Breast epithelium (tissue), 4 donors: ENCODE data around the gene ZNF580. TPM values are rescaled to one million over a fixed set of nuclear protein-coding genes. Genes with fewer than 3 reads are reported as not detected.

Experiments
- DNase-seq, 2 donors: peaks; one replicate each; pipeline ENCODE4 v3.0.0-alpha.2; 2019; ENCODE audit warnings: low spot score in 2 of 2
- H3K27ac ChIP-seq, 2 donors: fragments of 200-600 bp; sonication (generic) in 1 of 2; one replicate each; pipeline ENCODE4 v1.5.1; 2016 to 2019; ENCODE audit warnings: mild to moderate bottlenecking in 1 of 2
- H3K27me3 ChIP-seq, 2 donors: fragments of 200-600 bp; sonication (generic) in 1 of 2; one replicate each; pipeline versions ENCODE4 v1.5.1 to v1.6.0; 2017 to 2019; ENCODE audit warnings: control low read depth in 1 of 2, mild to moderate bottlenecking in 1 of 2
- H3K36me3 ChIP-seq: fragments of 200-600 bp; one replicate; pipeline ENCODE4 v1.5.1; 2019
- H3K4me1 ChIP-seq, 2 donors: fragments of 200-600 bp; sonication (generic); one replicate each; pipeline ENCODE4 v1.5.1; 2016 to 2019; ENCODE audit warnings: control low read depth in 1 of 2
- H3K4me3 ChIP-seq, 3 donors: fragments of 200-600 bp; sonication (generic); 1 replicate in 2 of 3; 2 replicates in 1 of 3; pipeline ENCODE4 v1.5.1; 2016 to 2019; ENCODE audit warnings: mild to moderate bottlenecking in 3 of 3, moderate library complexity in 2 of 3
- H3K9me3 ChIP-seq, 2 donors: fragments of 200-600 bp; sonication (generic) in 1 of 2; one replicate each; pipeline ENCODE4 v1.5.1; 2016 to 2019; ENCODE audit warnings: control low read depth in 1 of 2
- POLR2A ChIP-seq: fragments of 450-650 bp; IDR thresholded peaks from one replicate; pipeline ENCODE4 v1.6.1; 2016; ENCODE audit warnings: antibody characterized with exemption, mild to moderate bottlenecking, moderate library complexity
- POLR2AphosphoS5 ChIP-seq, 3 donors: sonication (generic); formaldehyde crosslinking; IDR thresholded peaks; one replicate each; pipeline ENCODE4 v1.6.1; 2017; ENCODE audit warnings: antibody characterized with exemption in 3 of 3
- intact Hi-C: fragments of 100-400 bp; cut with DNase I; formaldehyde crosslinking; loops from one replicate; pipeline ENCODE4 v1.15.1; 2023; ENCODE audit warnings: low total_unique reads
- total RNA-seq, 3 donors: library from RNA; depleted of rRNA; stranded (reverse); fragments of >200 nt; gene quantifications; one replicate each; pipeline ENCODE4 v1.1.0, GENCODE V29; 2016
- TF ChIP-seq, protein P1 (sequence below), 3 donors: fragments of 450-650 bp; IDR thresholded peaks; one replicate each; pipeline ENCODE4 v1.5.1; 2016 to 2017; ENCODE audit warnings: antibody characterized with exemption in 3 of 3, mild to moderate bottlenecking in 3 of 3, moderate library complexity in 3 of 3

The ZNF580 gene
- total RNA-seq, 3 donors from 2014 or later, result 21.0 to 24.3 (median 22.4) TPM

DNA sequence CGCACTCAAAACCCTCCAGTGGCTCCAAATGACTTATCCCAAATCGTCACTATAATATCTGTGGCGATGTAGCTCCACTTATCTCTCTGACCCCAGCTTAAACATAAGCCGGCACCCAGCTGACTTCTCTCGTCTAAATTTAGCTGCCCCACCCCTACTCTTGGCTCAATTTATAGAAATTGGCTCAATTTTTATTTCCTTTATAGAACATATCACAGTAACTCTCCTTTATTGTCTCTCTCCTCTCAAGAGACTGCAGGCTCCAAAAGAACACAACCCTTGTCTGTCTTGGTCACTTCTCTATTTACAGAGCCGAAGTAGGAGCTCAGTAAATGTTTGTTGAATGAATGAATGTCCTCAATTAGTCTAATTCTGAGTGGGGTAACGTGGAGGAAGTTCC is 17.2 kb upstream of the ZNF580 start:
- no peaks in the 10 kb centered on the region for H3K27me3 ChIP-seq
- H3K4me1 ChIP-seq, result no peaks in the 10 kb centered on the region
- H3K27ac ChIP-seq, result peak overlapping the region; percentile 97 to 99
- no peak for TF ChIP-seq POLR2A
- TF ChIP-seq POLR2AphosphoS5 (IDR thresholded peaks at IDR 0.05), result no peak
- TF ChIP-seq, protein P1, sequence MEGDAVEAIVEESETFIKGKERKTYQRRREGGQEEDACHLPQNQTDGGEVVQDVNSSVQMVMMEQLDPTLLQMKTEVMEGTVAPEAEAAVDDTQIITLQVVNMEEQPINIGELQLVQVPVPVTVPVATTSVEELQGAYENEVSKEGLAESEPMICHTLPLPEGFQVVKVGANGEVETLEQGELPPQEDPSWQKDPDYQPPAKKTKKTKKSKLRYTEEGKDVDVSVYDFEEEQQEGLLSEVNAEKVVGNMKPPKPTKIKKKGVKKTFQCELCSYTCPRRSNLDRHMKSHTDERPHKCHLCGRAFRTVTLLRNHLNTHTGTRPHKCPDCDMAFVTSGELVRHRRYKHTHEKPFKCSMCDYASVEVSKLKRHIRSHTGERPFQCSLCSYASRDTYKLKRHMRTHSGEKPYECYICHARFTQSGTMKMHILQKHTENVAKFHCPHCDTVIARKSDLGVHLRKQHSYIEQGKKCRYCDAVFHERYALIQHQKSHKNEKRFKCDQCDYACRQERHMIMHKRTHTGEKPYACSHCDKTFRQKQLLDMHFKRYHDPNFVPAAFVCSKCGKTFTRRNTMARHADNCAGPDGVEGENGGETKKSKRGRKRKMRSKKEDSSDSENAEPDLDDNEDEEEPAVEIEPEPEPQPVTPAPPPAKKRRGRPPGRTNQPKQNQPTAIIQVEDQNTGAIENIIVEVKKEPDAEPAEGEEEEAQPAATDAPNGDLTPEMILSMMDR (IDR thresholded peaks at IDR 0.05), result no peak
- no peaks in the 10 kb centered on the region for H3K9me3 ChIP-seq
- no peaks in the 10 kb centered on the region for H3K36me3 ChIP-seq
- intact Hi-C loops, result no loop called here
- no peak for DNase-seq
- peak overlapping the region; percentile 58 to 74 (median 66) for H3K4me3 ChIP-seq

DNA sequence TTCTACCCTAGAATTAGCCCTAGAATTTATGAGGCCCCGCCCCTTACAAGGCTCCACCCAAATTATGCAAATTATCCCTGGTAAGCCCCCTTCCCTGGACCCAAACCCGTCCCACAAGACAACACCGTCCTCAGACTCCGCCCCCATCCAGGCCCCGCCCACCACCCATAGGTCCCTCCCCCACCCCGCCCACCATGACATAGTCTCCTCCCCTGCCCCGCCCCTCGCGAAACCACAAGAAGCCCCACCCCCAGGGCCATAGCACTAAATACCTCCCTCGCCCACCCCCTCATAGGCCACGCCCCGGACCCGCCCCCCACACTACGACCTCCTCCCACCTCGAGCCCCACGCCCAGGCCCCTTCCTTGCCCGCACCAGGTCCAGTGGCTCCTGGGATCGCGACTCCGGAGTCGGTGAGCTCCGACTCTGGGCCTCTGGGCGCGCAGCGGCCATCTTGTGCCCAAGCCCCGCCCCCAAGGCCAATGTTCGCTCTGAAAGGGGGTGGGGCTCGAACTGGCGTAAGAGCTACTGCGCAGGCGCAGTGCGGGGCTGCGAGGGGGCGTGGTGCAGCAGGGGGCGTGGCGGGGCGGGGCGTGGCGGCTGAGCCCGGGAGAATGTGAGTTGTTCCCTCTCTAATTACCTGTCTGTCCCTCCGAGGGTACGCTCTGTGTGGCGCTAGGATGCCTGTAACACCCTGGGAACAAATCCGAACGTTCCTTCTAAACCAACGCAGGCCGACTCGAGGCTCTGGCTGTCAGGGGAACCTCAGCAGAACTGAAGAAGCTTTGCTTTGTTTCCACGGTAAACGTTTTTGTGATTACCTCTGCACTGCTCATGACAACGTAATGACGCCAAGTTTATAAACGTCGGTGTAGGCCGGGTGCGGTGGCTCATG is 16.4 kb upstream of the ZNF580 start, which contains the start of gene ZNF784:
Gene ZNF784, minus strand, starts transcription at position 458 of the 895 bp plus-strand sequence. Its CDS starts 5 bp downstream, at position 453.
- peak within 1 kb of the TSS; percentile 58 to 74 (median 66) for H3K4me3 ChIP-seq
- no peaks in the 10 kb centered on the region for H3K9me3 ChIP-seq
- DNase-seq, result peak; percentile 90 to 96
- peak within 1 kb of the TSS; percentile 97 to 99 for H3K27ac ChIP-seq
- H3K4me1 ChIP-seq, result no peaks in the 10 kb centered on the region
- peak; percentile 66 for TF ChIP-seq POLR2A
- peak; percentile 41 to 83 (median 82) for TF ChIP-seq POLR2AphosphoS5 (IDR thresholded peaks at IDR 0.05)
- TF ChIP-seq, protein P1 (IDR thresholded peaks at IDR 0.05), result no peak
- intact Hi-C loops, result no loop called here
- no peaks in the 10 kb centered on the region for H3K27me3 ChIP-seq
- H3K36me3 ChIP-seq, result no peaks in the 10 kb centered on the region

DNA sequence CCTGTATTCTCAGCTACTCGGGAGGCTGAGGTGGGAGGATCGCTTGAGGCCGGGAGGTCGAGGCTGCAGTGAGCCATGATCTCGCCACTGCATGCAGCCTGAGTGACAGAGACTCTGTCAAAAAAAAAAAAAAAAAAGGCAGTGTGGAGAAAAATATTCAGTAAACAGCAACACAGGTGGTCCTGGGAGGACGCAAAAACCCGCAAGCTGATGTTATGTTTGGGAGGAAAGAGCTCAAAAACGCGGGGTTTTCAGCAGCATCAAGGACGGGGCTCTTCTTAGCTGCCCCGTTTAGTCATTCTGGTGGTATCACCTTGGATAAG is 15.8 kb upstream of the ZNF580 start:
- peak overlapping the region; percentile 58 to 74 (median 66) for H3K4me3 ChIP-seq
- no peaks in the 10 kb centered on the region for H3K4me1 ChIP-seq
- intact Hi-C loops, result no loop called here
- no peak for DNase-seq
- no peaks in the 10 kb centered on the region for H3K9me3 ChIP-seq
- peak overlapping the region; percentile 97 to 99 for H3K27ac ChIP-seq
- H3K36me3 ChIP-seq, result no peaks in the 10 kb centered on the region
- no peaks in the 10 kb centered on the region for H3K27me3 ChIP-seq
- TF ChIP-seq POLR2AphosphoS5 (IDR thresholded peaks at IDR 0.05) (no peak), POLR2A (no peak)
- TF ChIP-seq, protein P1 (IDR thresholded peaks at IDR 0.05), result no peak

DNA sequence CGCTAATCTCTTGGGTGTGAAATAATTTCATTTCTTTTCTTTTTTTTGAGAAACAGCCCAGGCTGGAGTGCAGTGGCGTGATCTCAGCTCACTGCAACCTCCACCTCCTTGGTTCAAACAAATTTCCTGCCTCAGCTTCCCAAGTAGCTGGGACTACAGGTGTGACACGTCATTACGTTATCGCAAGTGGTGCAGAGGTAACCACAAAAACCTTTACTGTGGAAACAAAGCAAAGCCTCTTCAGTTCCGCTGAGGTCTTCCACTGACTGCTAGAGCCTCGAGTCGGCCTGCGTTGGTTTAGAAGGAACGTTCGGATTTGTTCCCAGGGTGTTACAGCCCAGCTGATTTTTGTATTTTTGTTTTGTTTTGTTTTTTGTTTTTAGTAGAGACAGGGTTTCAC is 14.5 kb upstream of the ZNF580 start:
- intact Hi-C loops, result no loop called here
- no peak overlapping the region for H3K27ac ChIP-seq
- H3K27me3 ChIP-seq, result no peaks in the 10 kb centered on the region
- H3K36me3 ChIP-seq, result no peaks in the 10 kb centered on the region
- no peaks in the 10 kb centered on the region for H3K4me1 ChIP-seq
- H3K9me3 ChIP-seq, result no peaks in the 10 kb centered on the region
- no peak overlapping the region for H3K4me3 ChIP-seq
- TF ChIP-seq, protein P1 (IDR thresholded peaks at IDR 0.05), result no peak
- TF ChIP-seq POLR2AphosphoS5 (IDR thresholded peaks at IDR 0.05) (no peak), POLR2A (no peak)
- no peak for DNase-seq

DNA sequence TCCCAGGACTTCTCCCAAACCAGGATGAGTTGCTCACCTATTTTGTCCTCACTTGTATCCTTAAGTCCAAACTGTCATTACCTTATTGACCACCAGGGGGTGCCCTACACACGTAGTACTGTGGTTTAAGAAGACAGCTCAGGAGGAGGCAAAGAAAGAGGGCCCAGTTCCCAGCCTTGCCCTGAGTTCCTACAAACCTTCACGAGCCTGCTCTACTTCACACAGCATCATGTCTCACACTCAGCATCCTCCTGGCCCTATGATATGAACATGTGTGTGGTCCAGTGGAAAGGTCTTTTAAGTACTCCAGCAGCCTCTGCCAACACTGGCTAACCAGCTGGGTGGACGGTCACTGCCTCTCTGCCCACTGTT is 8.4 kb upstream of the ZNF580 start:
- Histone ChIP-seq H3K27ac (peak overlapping the region; percentile 62 to 68), H3K4me1 (no peaks in the 10 kb centered on the region), H3K9me3 (no peaks in the 10 kb centered on the region), H3K4me3 (no peak overlapping the region), H3K27me3 (no peaks in the 10 kb centered on the region), H3K36me3 (no peaks in the 10 kb centered on the region)
- peak; percentile 80 to 94 for DNase-seq
- intact Hi-C loops, result no loop called here
- TF ChIP-seq POLR2AphosphoS5 (IDR thresholded peaks at IDR 0.05), result no peak
- TF ChIP-seq, protein P1 (IDR thresholded peaks at IDR 0.05), result peak; percentile 84 to 93 (median 85)
